Activated CD4-positive, alpha-beta T cell treated with anti-CD3 and anti-CD28 coated beads, Interleukin-2, amount 50 U/mL, for 48 hours (primary cell): Measurements from ENCODE around the gene SHMT2.
A peak's percentile ranks its signal among the peaks of the same experiment; 100 is the strongest.

Experiments
- DNase-seq, 2 experiments: peaks; one replicate each; pipeline ENCODE4 v3.0.0-alpha.2; 2020

SHMT2 gene

DNA sequence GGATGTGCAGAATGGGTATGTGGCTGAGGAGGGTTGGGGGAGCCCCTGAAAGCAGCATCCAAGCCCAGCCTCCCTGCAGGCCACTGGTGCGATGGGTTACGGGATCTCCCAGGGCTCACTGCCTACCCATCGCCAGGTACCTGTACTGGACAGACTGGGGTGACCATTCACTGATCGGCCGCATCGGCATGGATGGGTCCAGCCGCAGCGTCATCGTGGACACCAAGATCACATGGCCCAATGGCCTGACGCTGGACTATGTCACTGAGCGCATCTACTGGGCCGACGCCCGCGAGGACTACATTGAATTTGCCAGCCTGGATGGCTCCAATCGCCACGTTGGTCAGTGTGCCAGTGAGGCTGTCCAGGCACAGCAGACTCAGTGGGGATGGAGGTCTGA, 31.2 kb upstream of the SHMT2 start:
- DNase-seq, result no peak

DNA sequence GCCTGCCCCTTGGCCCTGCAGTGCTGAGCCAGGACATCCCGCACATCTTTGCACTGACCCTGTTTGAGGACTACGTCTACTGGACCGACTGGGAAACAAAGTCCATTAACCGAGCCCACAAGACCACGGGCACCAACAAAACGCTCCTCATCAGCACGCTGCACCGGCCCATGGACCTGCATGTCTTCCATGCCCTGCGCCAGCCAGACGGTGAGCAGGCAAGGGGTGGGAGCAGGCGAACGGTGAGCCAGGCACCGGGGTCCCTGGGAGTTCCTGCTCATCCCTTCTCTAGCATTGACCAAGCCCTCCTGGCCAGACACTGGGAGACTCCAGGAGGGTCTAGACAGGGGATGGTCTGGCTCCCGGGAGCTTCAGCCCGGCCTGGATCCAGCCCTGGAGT, 30.3 kb upstream of the SHMT2 start:
- DNase-seq, result no peak

DNA sequence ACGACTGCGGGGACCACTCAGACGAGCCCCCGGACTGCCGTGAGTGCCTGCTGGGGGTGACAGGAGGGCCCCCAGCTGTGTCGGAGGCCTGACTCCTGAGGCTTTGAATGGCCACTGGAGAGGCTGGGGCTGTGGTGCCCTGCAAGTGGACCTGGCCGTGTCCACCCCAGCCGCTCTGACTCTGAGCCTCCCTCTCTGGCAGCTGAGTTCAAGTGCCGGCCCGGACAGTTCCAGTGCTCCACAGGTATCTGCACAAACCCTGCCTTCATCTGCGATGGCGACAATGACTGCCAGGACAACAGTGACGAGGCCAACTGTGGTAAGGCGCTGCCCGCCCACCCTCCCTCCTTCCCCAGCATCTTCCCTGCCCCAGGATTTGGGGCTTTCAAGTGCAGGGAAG, 29.0 kb upstream of the SHMT2 start:
- no peak for DNase-seq

DNA sequence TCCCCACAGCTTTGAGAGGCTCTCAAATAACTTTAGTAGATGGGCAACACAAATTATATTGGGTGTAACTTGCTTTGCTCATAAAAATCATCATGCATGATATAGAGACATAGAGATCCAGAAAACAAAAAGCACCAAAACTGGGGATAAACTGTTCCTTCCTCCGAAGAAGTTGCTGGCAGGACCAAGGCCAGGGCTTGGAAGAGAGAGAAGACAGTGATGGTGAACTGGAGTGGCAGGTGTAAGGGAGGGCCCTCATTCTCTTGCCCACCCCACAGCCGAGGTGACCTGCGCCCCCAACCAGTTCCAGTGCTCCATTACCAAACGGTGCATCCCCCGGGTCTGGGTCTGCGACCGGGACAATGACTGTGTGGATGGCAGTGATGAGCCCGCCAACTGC, 28.3 kb upstream of the SHMT2 start:
- DNase-seq, result no peak

DNA sequence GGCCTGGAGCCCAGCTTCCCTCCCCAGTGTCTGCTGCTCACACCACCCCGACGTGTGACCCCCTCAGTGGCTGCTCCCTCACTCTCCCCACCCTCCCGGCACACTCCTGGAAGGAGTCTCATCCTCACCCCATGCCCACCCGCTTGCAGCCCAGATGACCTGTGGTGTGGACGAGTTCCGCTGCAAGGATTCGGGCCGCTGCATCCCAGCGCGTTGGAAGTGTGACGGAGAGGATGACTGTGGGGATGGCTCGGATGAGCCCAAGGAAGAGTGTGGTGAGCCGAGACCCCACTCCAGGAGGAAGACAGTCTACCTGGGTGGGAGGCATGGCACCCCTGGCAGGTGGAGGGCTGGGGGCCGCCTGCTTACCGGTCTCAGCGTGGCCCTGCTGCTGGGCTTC, 27.9 kb upstream of the SHMT2 start:
- no peak for DNase-seq

DNA sequence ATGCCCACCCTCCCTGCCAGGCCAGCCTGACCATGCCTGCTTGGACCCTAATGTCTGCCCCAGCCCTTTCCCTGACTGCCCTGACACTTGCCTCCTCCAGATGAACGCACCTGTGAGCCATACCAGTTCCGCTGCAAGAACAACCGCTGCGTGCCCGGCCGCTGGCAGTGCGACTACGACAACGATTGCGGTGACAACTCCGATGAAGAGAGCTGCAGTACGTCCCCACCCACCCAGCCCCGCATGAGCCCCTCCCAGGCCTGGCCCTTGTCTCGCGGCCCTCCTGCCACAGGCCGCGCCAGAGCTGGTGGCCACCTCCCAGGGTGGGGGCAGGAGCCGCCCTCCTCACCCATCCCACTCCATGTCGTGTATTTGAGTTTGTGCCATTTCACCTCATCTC, 27.2 kb upstream of the SHMT2 start:
- DNase-seq, result no peak

DNA sequence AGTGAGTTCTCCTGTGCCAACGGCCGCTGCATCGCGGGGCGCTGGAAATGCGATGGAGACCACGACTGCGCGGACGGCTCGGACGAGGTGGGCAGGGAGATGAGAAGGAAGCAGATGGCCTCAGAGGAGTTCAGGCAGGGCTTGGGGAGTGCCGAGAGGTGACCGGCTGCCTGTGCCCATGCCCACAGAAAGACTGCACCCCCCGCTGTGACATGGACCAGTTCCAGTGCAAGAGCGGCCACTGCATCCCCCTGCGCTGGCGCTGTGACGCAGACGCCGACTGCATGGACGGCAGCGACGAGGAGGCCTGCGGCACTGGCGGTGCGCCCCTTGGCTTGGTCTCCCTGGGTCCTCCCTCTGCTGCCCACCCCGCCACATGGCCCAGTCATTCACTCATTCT, 26.3 kb upstream of the SHMT2 start:
- DNase-seq, result no peak

DNA sequence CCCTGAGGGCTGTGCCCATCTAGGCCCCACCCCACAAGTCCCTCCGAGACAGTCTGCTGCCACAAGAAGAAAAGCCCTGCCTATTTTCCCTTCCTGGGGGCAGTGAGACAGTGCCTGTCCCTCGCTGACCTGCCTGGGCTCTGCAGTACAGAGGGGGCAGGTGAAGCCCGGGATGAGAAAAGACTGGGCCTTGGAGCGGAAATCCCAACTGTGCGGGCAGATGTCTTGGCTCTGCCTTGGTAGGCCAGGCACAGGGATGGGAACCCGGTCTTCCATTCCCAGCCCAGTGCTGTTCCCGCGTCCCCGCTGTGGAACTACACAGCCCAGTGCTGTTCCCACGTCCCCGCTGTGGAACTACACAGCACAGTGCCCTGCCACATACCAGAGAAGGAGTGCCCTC, 25.7 kb upstream of the SHMT2 start:
- no peak for DNase-seq

DNA sequence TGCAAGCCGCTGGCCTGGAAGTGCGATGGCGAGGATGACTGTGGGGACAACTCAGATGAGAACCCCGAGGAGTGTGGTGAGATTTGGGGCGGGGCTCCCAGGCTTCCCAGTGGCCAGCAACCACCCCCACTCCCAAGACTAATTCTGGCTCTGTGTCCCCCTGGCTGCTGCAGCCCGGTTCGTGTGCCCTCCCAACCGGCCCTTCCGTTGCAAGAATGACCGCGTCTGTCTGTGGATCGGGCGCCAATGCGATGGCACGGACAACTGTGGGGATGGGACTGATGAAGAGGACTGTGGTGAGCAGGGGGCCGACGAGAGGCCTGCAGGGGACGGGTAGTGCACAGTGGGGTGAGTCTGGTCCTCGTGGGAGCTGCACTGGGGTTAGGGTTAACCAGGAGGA, 25.1 kb upstream of the SHMT2 start:
- no peak for DNase-seq

DNA sequence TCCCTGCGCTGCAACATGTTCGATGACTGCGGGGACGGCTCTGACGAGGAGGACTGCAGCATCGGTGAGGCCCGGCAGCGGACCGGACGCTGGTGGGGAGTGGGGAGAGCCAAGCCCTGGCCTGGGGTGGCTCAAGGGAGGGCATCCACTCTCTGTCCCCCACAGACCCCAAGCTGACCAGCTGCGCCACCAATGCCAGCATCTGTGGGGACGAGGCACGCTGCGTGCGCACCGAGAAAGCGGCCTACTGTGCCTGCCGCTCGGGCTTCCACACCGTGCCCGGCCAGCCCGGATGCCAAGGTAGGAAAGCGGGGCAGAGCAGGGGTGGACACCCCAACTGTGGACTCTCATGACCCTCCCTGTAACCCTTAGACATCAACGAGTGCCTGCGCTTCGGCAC, 24.3 kb upstream of the SHMT2 start:
- no peak for DNase-seq

DNA sequence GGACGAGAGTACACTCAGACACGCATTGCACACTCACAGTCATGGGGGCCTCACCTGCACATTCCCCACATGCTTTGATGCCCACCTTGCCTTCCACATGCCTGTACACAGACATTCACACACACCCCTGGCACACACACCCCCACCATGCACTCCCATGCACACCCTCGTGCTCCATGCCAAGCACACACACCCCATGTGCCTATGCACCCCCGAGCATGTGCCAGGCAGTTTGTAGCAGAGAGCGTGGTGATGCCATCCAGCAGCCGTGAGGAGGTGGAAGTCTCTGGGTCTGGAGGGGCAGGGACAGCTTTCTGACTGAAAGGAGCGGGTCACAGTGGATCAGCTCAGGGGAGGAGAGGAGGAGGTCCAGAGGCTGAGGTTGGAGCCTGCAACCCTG, 23.6 kb upstream of the SHMT2 start:
- DNase-seq, result no peak

DNA sequence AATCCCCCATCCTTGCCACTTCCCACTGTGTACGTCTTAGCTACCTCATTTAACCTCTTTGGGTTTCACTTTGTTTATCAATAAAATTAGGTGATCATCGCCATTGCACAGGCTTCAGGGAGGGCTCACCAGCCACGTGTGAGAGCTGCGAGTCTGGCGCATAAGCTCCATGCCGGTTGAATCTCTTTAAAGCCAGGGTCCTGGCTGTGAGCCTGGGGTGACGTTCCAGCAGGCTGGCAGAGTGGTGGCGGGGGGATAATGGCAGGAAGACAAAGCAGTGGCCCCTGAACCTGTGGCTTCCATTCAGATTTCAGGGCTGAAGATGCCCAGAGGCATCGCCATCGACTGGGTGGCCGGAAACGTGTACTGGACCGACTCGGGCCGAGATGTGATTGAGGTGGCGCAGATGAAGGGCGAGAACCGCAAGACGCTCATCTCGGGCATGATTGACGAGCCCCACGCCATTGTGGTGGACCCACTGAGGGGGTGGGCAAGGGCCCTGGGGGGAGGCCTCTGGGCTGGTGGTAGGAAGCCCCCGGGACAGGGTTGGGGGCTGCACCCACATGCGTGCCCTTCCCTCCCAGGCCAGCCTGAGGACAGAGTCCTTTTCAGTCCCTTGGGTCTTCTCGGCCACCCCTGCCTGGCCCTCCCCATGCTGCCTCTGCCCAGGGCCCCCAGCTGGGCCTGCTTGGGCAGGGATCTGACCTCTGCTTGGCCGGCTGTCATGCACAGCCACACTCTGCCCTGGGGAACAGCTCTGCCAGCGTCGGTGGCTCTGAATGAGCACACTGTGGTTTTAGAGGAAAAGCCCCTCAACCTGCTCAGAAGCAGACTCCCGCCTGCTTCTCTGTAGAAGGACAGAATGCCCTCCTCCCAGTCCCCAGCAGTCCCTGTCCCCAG, 21.5 kb upstream of the SHMT2 start:
- no peak for DNase-seq

DNA sequence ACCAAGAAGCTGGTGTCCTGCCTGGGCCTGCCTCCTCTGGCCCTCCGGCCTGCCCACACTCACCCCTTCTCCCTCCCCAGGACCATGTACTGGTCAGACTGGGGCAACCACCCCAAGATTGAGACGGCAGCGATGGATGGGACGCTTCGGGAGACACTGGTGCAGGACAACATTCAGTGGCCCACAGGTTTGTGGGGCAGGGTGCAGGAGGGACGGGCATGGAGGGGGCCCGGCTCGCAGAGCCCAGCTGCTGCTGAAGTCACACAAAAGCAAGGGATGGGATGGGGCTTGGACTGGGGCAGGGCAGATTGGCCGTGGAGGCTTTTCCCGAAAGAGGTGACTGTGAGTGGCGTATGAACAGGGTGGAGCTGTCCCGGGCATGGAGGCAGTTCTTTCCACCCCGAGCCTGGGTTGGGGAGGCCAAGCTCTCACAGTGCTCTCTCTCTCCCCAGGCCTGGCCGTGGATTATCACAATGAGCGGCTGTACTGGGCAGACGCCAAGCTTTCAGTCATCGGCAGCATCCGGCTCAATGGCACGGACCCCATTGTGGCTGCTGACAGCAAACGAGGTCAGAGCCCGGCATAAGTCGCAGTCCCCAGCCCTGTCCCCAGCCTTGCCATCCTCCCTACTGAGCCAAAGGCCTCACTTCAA, 20.8 kb upstream of the SHMT2 start:
- no peak for DNase-seq

DNA sequence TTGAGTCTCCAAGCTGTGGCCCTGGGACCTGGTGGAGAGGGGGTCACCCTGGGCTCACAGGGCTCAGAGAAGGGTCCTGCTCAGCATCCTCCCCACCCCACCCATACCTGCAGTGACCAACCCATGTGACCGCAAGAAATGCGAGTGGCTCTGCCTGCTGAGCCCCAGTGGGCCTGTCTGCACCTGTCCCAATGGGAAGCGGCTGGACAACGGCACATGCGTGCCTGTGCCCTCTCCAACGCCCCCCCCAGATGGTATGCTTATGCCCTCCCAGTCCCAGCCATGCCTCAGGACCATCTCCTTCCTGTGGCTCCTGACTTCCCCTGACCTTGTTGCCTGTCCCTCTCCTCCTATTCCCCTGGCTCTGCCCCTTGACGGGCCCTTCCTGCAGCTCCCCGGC, 19.6 kb upstream of the SHMT2 start:
- no peak for DNase-seq

DNA sequence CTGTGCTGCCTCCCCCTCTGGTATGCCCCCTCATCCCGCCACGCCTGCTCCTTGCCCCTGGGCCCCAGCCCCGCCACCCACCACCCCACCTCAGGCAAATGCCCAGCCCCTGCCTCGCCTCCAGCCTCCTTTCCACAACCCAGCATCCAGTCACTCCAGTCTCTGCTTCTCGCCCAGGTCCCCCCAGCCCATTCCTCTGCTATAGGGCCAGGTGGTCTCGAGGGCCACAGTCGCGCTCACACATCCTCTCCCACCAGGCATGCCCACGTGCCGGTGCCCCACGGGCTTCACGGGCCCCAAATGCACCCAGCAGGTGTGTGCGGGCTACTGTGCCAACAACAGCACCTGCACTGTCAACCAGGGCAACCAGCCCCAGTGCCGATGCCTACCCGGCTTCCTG, 19.1 kb upstream of the SHMT2 start:
- no peak for DNase-seq

DNA sequence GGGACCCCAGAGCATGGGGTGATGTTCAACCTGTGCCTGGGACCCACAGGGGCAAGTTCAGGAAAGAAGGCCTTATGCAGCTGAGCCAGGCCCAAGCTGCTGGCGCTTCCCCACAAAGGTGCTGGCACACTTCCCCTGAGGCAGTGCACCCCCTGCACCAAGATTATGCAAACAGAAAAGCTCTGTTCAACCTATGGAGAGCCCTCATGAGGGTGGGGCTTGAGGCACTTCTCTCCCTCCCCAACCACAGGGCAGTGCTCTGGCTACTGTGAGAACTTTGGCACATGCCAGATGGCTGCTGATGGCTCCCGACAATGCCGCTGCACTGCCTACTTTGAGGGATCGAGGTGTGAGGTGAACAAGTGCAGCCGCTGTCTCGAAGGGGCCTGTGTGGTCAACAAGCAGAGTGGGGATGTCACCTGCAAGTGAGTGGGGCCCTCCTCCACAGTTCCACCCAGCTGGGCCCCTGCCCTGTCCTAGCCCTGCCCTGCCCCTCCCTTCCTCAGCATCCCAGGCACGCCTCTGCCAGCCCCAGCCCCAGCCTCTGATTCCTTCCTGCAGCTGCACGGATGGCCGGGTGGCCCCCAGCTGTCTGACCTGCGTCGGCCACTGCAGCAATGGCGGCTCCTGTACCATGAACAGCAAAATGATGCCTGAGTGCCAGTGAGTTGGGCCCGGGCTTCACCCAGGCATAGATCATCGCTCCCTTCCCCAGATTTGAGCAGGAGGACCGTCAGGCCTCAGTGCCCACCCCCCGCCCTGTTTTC, 18.4 kb upstream of the SHMT2 start:
- no peak for DNase-seq

DNA sequence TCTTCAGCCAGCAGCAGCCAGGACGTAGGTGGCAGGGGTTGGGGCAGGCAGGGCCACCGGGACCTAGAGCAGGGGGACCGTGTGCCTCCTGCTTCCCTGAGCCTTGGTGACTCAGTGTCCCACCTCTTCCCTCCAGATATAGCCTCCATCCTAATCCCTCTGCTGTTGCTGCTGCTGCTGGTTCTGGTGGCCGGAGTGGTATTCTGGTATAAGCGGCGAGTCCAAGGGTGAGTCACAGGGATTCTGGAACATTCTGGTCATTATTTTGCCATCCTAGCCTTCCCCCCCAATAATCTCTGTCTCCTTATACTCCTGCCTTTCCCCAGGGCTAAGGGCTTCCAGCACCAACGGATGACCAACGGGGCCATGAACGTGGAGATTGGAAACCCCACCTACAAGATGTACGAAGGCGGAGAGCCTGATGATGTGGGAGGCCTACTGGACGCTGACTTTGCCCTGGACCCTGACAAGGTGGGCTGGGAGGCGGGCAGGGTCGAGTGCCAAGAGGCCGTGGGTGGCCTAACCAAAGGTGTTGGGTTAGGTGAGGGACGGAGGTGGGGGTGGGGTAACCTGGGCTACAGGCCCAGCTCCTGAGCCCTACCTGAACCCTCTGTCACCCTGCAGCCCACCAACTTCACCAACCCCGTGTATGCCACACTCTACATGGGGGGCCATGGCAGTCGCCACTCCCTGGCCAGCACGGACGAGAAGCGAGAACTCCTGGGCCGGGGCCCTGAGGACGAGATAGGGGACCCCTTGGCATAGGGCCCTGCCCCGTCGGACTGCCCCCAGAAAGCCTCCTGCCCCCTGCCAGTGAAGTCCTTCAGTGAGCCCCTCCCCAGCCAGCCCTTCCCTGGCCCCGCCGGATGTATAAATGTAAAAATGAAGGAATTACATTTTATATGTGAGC, 17.5 kb upstream of the SHMT2 start:
- no peak for DNase-seq

DNA sequence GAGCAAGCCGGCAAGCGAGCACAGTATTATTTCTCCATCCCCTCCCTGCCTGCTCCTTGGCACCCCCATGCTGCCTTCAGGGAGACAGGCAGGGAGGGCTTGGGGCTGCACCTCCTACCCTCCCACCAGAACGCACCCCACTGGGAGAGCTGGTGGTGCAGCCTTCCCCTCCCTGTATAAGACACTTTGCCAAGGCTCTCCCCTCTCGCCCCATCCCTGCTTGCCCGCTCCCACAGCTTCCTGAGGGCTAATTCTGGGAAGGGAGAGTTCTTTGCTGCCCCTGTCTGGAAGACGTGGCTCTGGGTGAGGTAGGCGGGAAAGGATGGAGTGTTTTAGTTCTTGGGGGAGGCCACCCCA, 16.8 kb upstream of the SHMT2 start:
- no peak for DNase-seq

DNA sequence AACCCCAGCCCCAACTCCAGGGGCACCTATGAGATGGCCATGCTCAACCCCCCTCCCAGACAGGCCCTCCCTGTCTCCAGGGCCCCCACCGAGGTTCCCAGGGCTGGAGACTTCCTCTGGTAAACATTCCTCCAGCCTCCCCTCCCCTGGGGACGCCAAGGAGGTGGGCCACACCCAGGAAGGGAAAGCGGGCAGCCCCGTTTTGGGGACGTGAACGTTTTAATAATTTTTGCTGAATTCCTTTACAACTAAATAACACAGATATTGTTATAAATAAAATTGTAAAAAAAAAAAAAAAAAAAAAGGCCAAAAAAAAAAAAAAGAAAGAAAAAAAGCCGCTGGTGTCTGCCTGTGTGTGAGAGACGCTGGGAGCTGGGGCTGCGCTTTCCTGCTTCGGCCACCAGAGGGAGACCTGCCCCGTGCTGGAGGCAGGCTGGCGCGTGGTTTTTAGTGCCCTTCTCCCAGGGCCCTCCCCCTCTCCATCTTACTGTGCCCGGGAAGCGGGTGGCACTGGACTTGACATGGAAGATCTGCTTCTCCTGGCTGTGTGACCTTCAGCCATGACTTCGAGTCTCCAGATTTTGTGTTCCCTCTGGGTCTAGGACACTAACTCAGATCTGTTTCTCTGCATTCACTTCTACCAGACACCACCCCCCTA, 16.3 kb upstream of the SHMT2 start:
- DNase-seq, result peak; percentile 89 to 90

DNA sequence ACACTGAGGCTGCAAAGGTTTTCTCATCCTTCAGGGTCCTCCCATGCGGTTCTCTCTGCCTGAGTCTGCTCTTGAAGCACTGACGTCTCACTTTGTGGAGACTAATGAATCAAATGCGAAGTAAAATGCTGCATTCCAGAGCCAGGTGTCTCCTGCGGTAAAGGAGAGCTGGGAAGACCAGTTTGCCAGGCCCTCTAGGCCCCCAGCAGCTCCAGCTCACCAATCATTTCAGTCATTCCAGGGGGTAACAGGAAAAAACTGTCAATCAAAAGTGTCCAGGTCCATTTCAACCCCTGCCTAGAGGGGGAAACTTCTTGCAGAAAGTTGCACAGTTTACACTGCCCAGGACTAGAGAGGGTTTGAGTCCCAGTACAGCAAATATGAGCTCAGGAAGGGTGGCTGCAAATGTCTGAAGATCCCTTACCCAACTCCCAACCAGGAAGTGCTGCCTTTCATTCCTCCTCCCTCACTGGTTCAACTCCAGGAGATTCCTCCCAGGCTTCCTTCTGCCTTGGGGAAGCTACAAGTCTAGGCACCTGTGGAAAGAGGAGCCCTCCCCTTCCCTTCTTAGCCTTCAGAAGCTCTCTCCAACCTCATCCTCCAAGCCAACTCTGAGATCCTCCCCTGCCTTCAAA, 15.6 kb upstream of the SHMT2 start:
- DNase-seq, result peak in 1 of 2 experiments; percentile 11

DNA sequence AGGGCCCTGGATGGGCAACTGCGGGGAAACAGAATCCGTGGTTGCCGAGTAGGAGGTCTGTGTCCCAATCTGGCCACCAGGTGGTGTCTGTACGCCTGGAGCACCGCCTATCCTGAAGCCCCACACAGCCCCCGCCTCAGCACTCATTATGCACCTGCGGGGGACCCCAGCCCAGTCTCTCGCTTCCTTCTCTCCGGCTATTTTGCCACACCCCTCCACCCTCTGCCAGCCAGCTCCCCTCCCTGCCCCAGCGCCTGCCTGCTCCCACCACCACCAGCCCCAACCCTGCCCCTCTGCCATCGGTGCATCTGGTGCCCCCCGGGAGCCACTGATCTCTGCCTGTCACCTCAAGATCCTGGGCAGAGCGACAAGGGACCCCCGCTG, 15.1 kb upstream of the SHMT2 start:
- peak; percentile 73 to 79 for DNase-seq

DNA sequence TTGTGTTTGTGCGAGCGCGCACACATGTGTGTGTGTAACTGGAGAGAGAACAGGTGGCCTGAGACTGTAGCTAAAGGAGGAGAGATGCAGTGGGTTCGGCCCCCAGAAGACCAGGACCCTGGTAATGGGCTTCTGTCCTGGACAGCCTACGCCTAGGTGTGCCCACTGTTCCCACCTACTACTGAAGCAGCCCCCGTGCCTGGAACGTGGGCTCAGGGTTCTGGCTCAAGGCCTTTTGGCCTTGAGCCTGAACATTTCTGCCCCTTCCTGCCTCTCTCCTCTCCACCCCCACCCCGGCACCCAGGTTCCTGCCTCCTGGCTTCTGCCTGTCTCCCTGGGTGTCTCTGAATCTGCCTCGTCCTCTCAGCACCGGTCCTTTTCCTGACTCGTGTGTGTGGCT, 14.4 kb upstream of the SHMT2 start:
- DNase-seq, result peak in 1 of 2 experiments; percentile 14
